GM19395 (cell line): ENCODE measurements around the gene MRGPRG.

Source experiments
- ATAC-seq: cut with Tn5 transposase; IDR thresholded peaks from one replicate; pipeline ENCODE4 v1.9.1; 2021; ENCODE audit warnings: mild to moderate bottlenecking, moderate library complexity; ENCODE audit not compliant: unreplicated experiment

MRGPRG gene

GRCh38 chr11:3225826-3226750 lies 7.5 kb upstream of the MRGPRG start:
- ATAC-seq, result no peak

- no peak for ATAC-seq
Measured at GRCh38 chr11:3225159-3225758, 6.6 kb upstream of the MRGPRG start.

- no peak for ATAC-seq
Measured at GRCh38 chr11:3224401-3225057, 5.9 kb upstream of the MRGPRG start.

GRCh38 chr11:3223932-3224381 lies 5.3 kb upstream of the MRGPRG start:
- no peak for ATAC-seq

GRCh38 chr11:3222941-3223915 lies 4.6 kb upstream of the MRGPRG start:
- ATAC-seq, result no peak

GRCh38 chr11:3222003-3222855 lies 3.6 kb upstream of the MRGPRG start:
- no peak for ATAC-seq

GRCh38 chr11:3221408-3222002 lies 2.9 kb upstream of the MRGPRG start:
- ATAC-seq, result no peak

- ATAC-seq, result no peak
Measured at GRCh38 chr11:3220521-3221407, 2.2 kb upstream of the MRGPRG start.

- ATAC-seq, result no peak
Measured at GRCh38 chr11:3220101-3220500, 1.5 kb upstream of the MRGPRG start.

GRCh38 chr11:3219281-3219892 lies 774 bp upstream of the MRGPRG start:
- ATAC-seq, result no peak

- ATAC-seq, result no peak
Measured at GRCh38 chr11:3217818-3218482, 663 bp downstream of the MRGPRG start.

GRCh38 chr11:3216027-3216525 lies 2.5 kb downstream of the MRGPRG start:
- no peak for ATAC-seq

GRCh38 chr11:3215346-3216026 lies 3.1 kb downstream of the MRGPRG start:
- ATAC-seq, result no peak

- no peak for ATAC-seq
Measured at GRCh38 chr11:3214420-3214699, 4.3 kb downstream of the MRGPRG start.

- no peak for ATAC-seq
Measured at GRCh38 chr11:3213659-3214419, 4.8 kb downstream of the MRGPRG start.

GRCh38 chr11:3208272-3208671 lies 10.3 kb downstream of the MRGPRG start:
- ATAC-seq, result no peak
